Measurements from ENCODE around the gene SEC61A2.
"Not testable (repeated sequence)": the region's sequence is repeated elsewhere in the genome, so short reads cannot be mapped to it uniquely, and the experiment has no call there.

The SEC61A2 gene

GRCh38 chr10:12162927-12163326, 33.5 kb downstream of the SEC61A2 start:
- DNase-seq: no peak

- DNase-seq: no peak
These were observed 34.6 kb downstream of the SEC61A2 start for GRCh38 chr10:12164085-12164484.

GRCh38 chr10:12165036-12165435, 35.6 kb downstream of the SEC61A2 start:
- no peak for DNase-seq

- DNase-seq: no peak
These were observed 36.7 kb downstream of the SEC61A2 start for GRCh38 chr10:12165999-12166775.

- not testable (repeated sequence) for DNase-seq
These were observed 42.0 kb downstream of the SEC61A2 start for GRCh38 chr10:12171512-12171911.

- peak; percentile 46 for DNase-seq
These were observed 48.2 kb downstream of the SEC61A2 start for GRCh38 chr10:12177642-12178041.

- DNase-seq: no peak
These were observed 50.2 kb downstream of the SEC61A2 start for GRCh38 chr10:12179606-12180170.

GRCh38 chr10:12180221-12180974, 50.9 kb downstream of the SEC61A2 start:
- DNase-seq: no peak

GRCh38 chr10:12181065-12181775, 51.7 kb downstream of the SEC61A2 start:
- DNase-seq: no peak

GRCh38 chr10:12184165-12184564, 54.7 kb downstream of the SEC61A2 start:
- DNase-seq: no peak

- DNase-seq: peak; percentile 44
These were observed 56.8 kb downstream of the SEC61A2 start for GRCh38 chr10:12186323-12186722.

GRCh38 chr10:12187321-12187905, 57.9 kb downstream of the SEC61A2 start:
- no peak for DNase-seq

GRCh38 chr10:12188656-12189055, 59.2 kb downstream of the SEC61A2 start:
- no peak for DNase-seq

GRCh38 chr10:12189426-12189825, 59.9 kb downstream of the SEC61A2 start:
- DNase-seq: no peak

- DNase-seq: no peak
These were observed 62.2 kb downstream of the SEC61A2 start for GRCh38 chr10:12191715-12192114.

- DNase-seq: no peak
These were observed 63.7 kb downstream of the SEC61A2 start for GRCh38 chr10:12193193-12193592.

- no peak for DNase-seq
These were observed 65.3 kb downstream of the SEC61A2 start for GRCh38 chr10:12194752-12195271.

GRCh38 chr10:12195281-12195602, 65.8 kb downstream of the SEC61A2 start:
- no peak for DNase-seq

- peak; percentile 71 for DNase-seq
These were observed 66.4 kb downstream of the SEC61A2 start, which contains the start of the genes CDC123 and NUDT5 for GRCh38 chr10:12195603-12196506. TSS of gene CDC123 (plus strand) at chr10:12196188. CDS start at chr10:12196246, 58 bp downstream. TSS of gene NUDT5 (minus strand) at chr10:12195891. CDS start at chr10:12186291, 9,600 bp downstream.

- no peak for DNase-seq
These were observed 67.2 kb downstream of the SEC61A2 start for GRCh38 chr10:12196531-12197211.

GRCh38 chr10:12198156-12198555, 68.7 kb downstream of the SEC61A2 start:
- no peak for DNase-seq
